ENCODE data around the gene OPCML.

GRCh38 chr11:133046252-133046651 is 486.0 kb downstream of the OPCML start:
- TF ChIP-seq GRHL1 (CRISPR knock-in tag; conservative IDR thresholded peaks at IDR 0.05) (no peak), PTBP1 (IDR thresholded peaks at IDR 0.05; ENCODE audit: low read depth, low read length, poor library complexity, severe bottlenecking) (no peak), DPF2 (CRISPR knock-in tag; IDR thresholded peaks at IDR 0.05; ENCODE audit: borderline replicate concordance, low read depth) (no peak), HNF4G (IDR thresholded peaks at IDR 0.05; ENCODE audit: borderline replicate concordance, low read depth, low read length) (no peak), HNF4G (CRISPR knock-in tag; IDR thresholded peaks at IDR 0.05; ENCODE audit: borderline replicate concordance, low read depth) (no peak), BHLHE40 (IDR thresholded peaks at IDR 0.05; ENCODE audit: low read length) (no peak), PRDM4 (CRISPR knock-in tag; IDR thresholded peaks at IDR 0.05; ENCODE audit: borderline replicate concordance) (no peak)
- TF ChIP-seq, protein P1, sequence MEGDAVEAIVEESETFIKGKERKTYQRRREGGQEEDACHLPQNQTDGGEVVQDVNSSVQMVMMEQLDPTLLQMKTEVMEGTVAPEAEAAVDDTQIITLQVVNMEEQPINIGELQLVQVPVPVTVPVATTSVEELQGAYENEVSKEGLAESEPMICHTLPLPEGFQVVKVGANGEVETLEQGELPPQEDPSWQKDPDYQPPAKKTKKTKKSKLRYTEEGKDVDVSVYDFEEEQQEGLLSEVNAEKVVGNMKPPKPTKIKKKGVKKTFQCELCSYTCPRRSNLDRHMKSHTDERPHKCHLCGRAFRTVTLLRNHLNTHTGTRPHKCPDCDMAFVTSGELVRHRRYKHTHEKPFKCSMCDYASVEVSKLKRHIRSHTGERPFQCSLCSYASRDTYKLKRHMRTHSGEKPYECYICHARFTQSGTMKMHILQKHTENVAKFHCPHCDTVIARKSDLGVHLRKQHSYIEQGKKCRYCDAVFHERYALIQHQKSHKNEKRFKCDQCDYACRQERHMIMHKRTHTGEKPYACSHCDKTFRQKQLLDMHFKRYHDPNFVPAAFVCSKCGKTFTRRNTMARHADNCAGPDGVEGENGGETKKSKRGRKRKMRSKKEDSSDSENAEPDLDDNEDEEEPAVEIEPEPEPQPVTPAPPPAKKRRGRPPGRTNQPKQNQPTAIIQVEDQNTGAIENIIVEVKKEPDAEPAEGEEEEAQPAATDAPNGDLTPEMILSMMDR (CRISPR knock-in tag; IDR thresholded peaks at IDR 0.05): no peak
- TF ChIP-seq, protein P2, sequence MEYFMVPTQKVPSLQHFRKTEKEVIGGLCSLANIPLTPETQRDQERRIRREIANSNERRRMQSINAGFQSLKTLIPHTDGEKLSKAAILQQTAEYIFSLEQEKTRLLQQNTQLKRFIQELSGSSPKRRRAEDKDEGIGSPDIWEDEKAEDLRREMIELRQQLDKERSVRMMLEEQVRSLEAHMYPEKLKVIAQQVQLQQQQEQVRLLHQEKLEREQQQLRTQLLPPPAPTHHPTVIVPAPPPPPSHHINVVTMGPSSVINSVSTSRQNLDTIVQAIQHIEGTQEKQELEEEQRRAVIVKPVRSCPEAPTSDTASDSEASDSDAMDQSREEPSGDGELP (IDR thresholded peaks at IDR 0.05; ENCODE audit: borderline replicate concordance, low read depth): no peak

Data from HepG2 (cell line).